H1 (cell line): ENCODE results near the gene ARHGAP42.

Experiments
- EP300 ChIP-seq, 2 experiments: IDR thresholded peaks; 1 replicate in 1 of 2; 2 replicates in 1 of 2; pipeline ENCODE4 v1.6.1; 2011 to 2012; ENCODE audit warnings: low read depth in 2 of 2, low read length in 2 of 2, mild to moderate bottlenecking in 2 of 2, borderline replicate concordance in 1 of 2, inconsistent platforms in 1 of 2, moderate library complexity in 1 of 2
- POLR2A ChIP-seq, 2 experiments: IDR thresholded peaks; 1 replicate in 1 of 2; 2 replicates in 1 of 2; pipeline ENCODE4 v1.6.1; 2011; ENCODE audit warnings: low read depth in 2 of 2, low read length in 2 of 2, mild to moderate bottlenecking in 2 of 2; ENCODE audit errors: control extremely low read depth in 1 of 2
- SP1 ChIP-seq: IDR thresholded peaks from 2 replicates; pipeline ENCODE4 v1.6.1; 2011; ENCODE audit warnings: low read depth, low read length
- SP2 ChIP-seq: IDR thresholded peaks from 2 replicates; pipeline ENCODE4 v1.6.1; 2012; ENCODE audit warnings: mild to moderate bottlenecking, low read length, inconsistent platforms
- TF ChIP-seq, protein P1 (sequence below), 3 experiments: IDR thresholded peaks; 1 replicate in 2 of 3; 2 replicates in 1 of 3; pipeline versions ENCODE4 v1.5.1 to v1.6.1; 2011; ENCODE audit warnings: low read length in 3 of 3, mild to moderate bottlenecking in 3 of 3, inconsistent platforms in 2 of 3, low read depth in 1 of 3, moderate library complexity in 1 of 3; ENCODE audit not compliant: insufficient read depth in 1 of 3; ENCODE audit errors: control extremely low read depth in 1 of 3

DNA sequence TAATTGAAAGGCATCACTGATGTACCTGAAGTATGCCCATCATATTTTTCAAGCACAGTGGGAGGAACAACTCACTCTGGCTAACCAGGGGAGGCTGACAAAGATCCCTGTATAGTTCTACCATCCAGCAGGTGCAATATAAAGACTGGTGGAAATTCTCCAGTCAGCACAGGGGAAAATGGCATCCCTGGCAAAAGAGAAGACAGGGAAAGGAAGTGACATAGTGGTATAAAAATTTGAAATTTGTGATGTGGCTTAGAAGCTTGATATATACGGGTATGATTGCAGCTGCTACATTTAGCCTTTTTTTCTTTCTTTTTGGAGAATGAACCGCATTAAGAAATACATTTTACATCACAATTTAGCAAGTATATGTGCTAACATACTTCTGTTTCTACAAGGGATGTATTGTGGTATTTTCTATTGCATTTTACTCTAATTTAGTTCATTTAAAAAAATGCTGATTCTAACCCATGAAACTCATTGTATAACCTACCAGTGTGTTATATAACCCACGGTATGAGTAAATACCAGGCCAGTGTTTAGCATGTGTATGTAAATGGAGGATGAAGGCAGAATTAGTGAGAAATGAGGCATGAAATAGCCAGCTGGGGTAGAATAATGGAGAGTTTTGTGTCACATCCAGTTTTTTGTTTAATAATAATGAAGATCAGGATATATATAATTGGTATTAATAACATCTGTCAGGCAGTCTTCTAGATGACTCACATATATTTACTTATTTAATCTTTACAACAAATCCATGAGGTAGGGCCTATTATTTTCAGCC lies 186.1 kb downstream of the ARHGAP42 start:
- TF ChIP-seq SP1 (no peak), SP2 (no peak), POLR2A (IDR thresholded peaks at IDR 0.05; ENCODE audit: control extremely low read depth in 1 of 2, low read depth in 2 of 2, low read length in 2 of 2) (no peak), EP300 (IDR thresholded peaks at IDR 0.05; ENCODE audit: borderline replicate concordance in 1 of 2, low read depth in 2 of 2, low read length in 2 of 2) (no peak)
- TF ChIP-seq, protein P1, sequence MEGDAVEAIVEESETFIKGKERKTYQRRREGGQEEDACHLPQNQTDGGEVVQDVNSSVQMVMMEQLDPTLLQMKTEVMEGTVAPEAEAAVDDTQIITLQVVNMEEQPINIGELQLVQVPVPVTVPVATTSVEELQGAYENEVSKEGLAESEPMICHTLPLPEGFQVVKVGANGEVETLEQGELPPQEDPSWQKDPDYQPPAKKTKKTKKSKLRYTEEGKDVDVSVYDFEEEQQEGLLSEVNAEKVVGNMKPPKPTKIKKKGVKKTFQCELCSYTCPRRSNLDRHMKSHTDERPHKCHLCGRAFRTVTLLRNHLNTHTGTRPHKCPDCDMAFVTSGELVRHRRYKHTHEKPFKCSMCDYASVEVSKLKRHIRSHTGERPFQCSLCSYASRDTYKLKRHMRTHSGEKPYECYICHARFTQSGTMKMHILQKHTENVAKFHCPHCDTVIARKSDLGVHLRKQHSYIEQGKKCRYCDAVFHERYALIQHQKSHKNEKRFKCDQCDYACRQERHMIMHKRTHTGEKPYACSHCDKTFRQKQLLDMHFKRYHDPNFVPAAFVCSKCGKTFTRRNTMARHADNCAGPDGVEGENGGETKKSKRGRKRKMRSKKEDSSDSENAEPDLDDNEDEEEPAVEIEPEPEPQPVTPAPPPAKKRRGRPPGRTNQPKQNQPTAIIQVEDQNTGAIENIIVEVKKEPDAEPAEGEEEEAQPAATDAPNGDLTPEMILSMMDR (IDR thresholded peaks at IDR 0.05; ENCODE audit: control extremely low read depth in 1 of 3, insufficient read depth in 1 of 3, low read depth in 1 of 3, low read length in 3 of 3), result no peak
